AG04450 (cell line): ENCODE results near the gene EGLN3. TPM values are rescaled to one million over a fixed set of nuclear protein-coding genes. Genes with fewer than 3 reads are reported as not detected.

Experiments used
- CTCF ChIA-PET: fragments of 300-600, 350-600 bp; formaldehyde crosslinking; extraction: SDS; loops from one replicate; lab custom pipeline; 2022; ENCODE audit warnings: antibody characterized with exemption, inconsistent platforms; lab: Charles Lee
- POLR2A ChIA-PET: fragments of 350-600 bp; formaldehyde crosslinking; extraction: SDS; loops from one replicate; lab custom pipeline; 2021; ENCODE audit warnings: antibody characterized with exemption, inconsistent platforms; lab: Yijun Ruan, JAX
- DNase-seq: peaks from one replicate; pipeline ENCODE4 v3.0.0-alpha.2; 2011; ENCODE audit warnings: low read depth, low spot score
- H3K27ac ChIP-seq: one replicate; pipeline ENCODE4 v1.5.1; 2012; ENCODE audit warnings: low read depth, low read length, control low read depth
- H3K27me3 ChIP-seq: one replicate; pipeline ENCODE4 v1.6.0; 2012; ENCODE audit warnings: low read length; ENCODE audit not compliant: control insufficient read depth, insufficient read depth
- H3K4me3 ChIP-seq: 2 replicates; pipeline ENCODE4 v1.5.1; 2011; ENCODE audit warnings: mild to moderate bottlenecking, low read depth, low read length, control low read depth
- H3K9me3 ChIP-seq: 2 replicates; pipeline ENCODE4 v1.5.1; 2012; ENCODE audit warnings: low read length; ENCODE audit not compliant: control insufficient read depth, insufficient read depth
- CTCF ChIP-seq: IDR thresholded peaks from 2 replicates; pipeline ENCODE4 v1.5.1; 2011; ENCODE audit warnings: low read depth, low read length, control low read depth, inconsistent platforms
- polyA plus RNA-seq: library from polyadenylated mRNA; depleted of rRNA; stranded (reverse); fragments of >200 nt; gene quantifications from 2 replicates; pipeline ENCODE4 v1.2.3, GENCODE V29; 2011

Gene EGLN3
- polyA plus RNA-seq, 1 experiment, result 0.04 TPM

- no peak for TF ChIP-seq CTCF
- H3K27me3 ChIP-seq, result no peaks in the 10 kb centered on the region
- H3K4me3 ChIP-seq, result no peak overlapping the region
- ChIA-PET CTCF (no interaction called here), POLR2A (no interaction called here)
- no peaks in the 10 kb centered on the region for H3K9me3 ChIP-seq
- DNase-seq, result no peak
- no peak overlapping the region for H3K27ac ChIP-seq
These were observed 15.9 kb downstream of the EGLN3 start for GRCh38 chr14:33934938-33935337.

GRCh38 chr14:33934043-33934750, 16.7 kb downstream of the EGLN3 start:
- CTCF ChIA-PET, result no interaction called here
- Histone ChIP-seq H3K27ac (no peak overlapping the region), H3K4me3 (no peak overlapping the region), H3K9me3 (no peaks in the 10 kb centered on the region), H3K27me3 (no peaks in the 10 kb centered on the region)
- POLR2A ChIA-PET, result no interaction called here
- TF ChIP-seq CTCF, result no peak
- no peak for DNase-seq

- no peak for TF ChIP-seq CTCF
- ChIA-PET CTCF (no interaction called here), POLR2A (interaction anchor here (0.7 kb wide), 1 partner anchor 98 kb away, joined by 7 read pairs; no protein-coding TSS in a partner anchor)
- DNase-seq, result no peak
- no peak overlapping the region for H3K4me3 ChIP-seq
- no peak overlapping the region for H3K27ac ChIP-seq
- H3K27me3 ChIP-seq, result no peaks in the 10 kb centered on the region
- H3K9me3 ChIP-seq, result no peaks in the 10 kb centered on the region
These were observed 17.4 kb downstream of the EGLN3 start for GRCh38 chr14:33933386-33933933.

GRCh38 chr14:33932576-33933345, 18.1 kb downstream of the EGLN3 start:
- CTCF ChIA-PET, result interaction anchor here (0.6 kb wide), 1 partner anchor 19 kb away, joined by 3 read pairs; no protein-coding TSS in a partner anchor
- Histone ChIP-seq H3K27me3 (no peaks in the 10 kb centered on the region), H3K9me3 (no peaks in the 10 kb centered on the region), H3K27ac (no peak overlapping the region), H3K4me3 (no peak overlapping the region)
- no peak for DNase-seq
- TF ChIP-seq CTCF, result no peak
- POLR2A ChIA-PET, result interaction anchor here (0.7 kb wide), 1 partner anchor 98 kb away, joined by 7 read pairs; no protein-coding TSS in a partner anchor
